ENCODE data around the gene C1orf216. TPM values are rescaled to one million over a fixed set of nuclear protein-coding genes. Genes with fewer than 3 reads are reported as not detected.

C1orf216 gene
- total RNA-seq, 2 experiments from 2014 or later: 2.9 to 3.8 TPM

- ATAC-seq (ENCODE audit: poor library complexity) (no peak), DNase-seq (no peak)
- H3K4me1 ChIP-seq (ENCODE audit: insufficient read depth, low read length): no peaks in the 10 kb centered on the region
- TF ChIP-seq CTCF (IDR thresholded peaks at IDR 0.05): no peak
- H3K27ac ChIP-seq (ENCODE audit: low read depth in 1 of 2, low read length in 2 of 2): no peak overlapping the region
- no peaks in the 10 kb centered on the region for H3K9me3 ChIP-seq (ENCODE audit: control insufficient read depth in 1 of 2, insufficient read depth in 1 of 2, low read length in 2 of 2)
- CTCF ChIA-PET: interaction anchor here (1.4 kb wide), 1 partner anchor 20 kb away, joined by 4 read pairs; no protein-coding TSS in a partner anchor
- no peaks in the 10 kb centered on the region for H3K4me1 Mint-ChIP-seq (ENCODE audit: low read depth)
- H3K27ac Mint-ChIP-seq: no peak overlapping the region
- no peak overlapping the region for H3K4me3 ChIP-seq (ENCODE audit: low read length)
- no peaks in the 10 kb centered on the region for H3K9me3 Mint-ChIP-seq
- H3K36me3 ChIP-seq (ENCODE audit: insufficient read depth, low read length): no peaks in the 10 kb centered on the region
- intact Hi-C loops (cut with DNase I, micrococcal nuclease): no loop called here
- H3K36me3 Mint-ChIP-seq (ENCODE audit: low read depth): no peaks in the 10 kb centered on the region
- no peaks in the 10 kb centered on the region for H3K27me3 ChIP-seq (ENCODE audit: control insufficient read depth in 1 of 2, insufficient read depth in 2 of 2, low read length in 2 of 2)
- H3K4me3 Mint-ChIP-seq: no peak overlapping the region
- POLR2A ChIA-PET: no interaction called here
- H3K27me3 Mint-ChIP-seq: no peaks in the 10 kb centered on the region
Measured at GRCh38 chr1:35748326-35748725, 29.6 kb upstream of the C1orf216 start.

GRCh38 chr1:35745124-35745730 is 26.5 kb upstream of the C1orf216 start:
- ChIA-PET CTCF (no interaction called here), POLR2A (no interaction called here)
- DNase-seq: no peak
- ATAC-seq (ENCODE audit: poor library complexity): no peak
- H3K36me3 ChIP-seq (ENCODE audit: insufficient read depth, low read length): no peaks in the 10 kb centered on the region
- TF ChIP-seq CTCF (IDR thresholded peaks at IDR 0.05): no peak
- intact Hi-C loops (cut with DNase I, micrococcal nuclease): no loop called here
- no peak overlapping the region for H3K27ac ChIP-seq (ENCODE audit: low read depth in 1 of 2, low read length in 2 of 2)
- H3K27me3 ChIP-seq (ENCODE audit: control insufficient read depth in 1 of 2, insufficient read depth in 2 of 2, low read length in 2 of 2): no peaks in the 10 kb centered on the region
- Mint-ChIP-seq H3K27me3 (no peaks in the 10 kb centered on the region), H3K4me3 (no peak overlapping the region), H3K36me3 (ENCODE audit: low read depth) (no peaks in the 10 kb centered on the region), H3K4me1 (ENCODE audit: low read depth) (no peaks in the 10 kb centered on the region), H3K27ac (no peak overlapping the region), H3K9me3 (no peaks in the 10 kb centered on the region)
- no peaks in the 10 kb centered on the region for H3K9me3 ChIP-seq (ENCODE audit: control insufficient read depth in 1 of 2, insufficient read depth in 1 of 2, low read length in 2 of 2)
- no peak overlapping the region for H3K4me3 ChIP-seq (ENCODE audit: low read length)
- no peaks in the 10 kb centered on the region for H3K4me1 ChIP-seq (ENCODE audit: insufficient read depth, low read length)

GRCh38 chr1:35737120-35737519 is 18.4 kb upstream of the C1orf216 start:
- Mint-ChIP-seq H3K36me3 (ENCODE audit: low read depth) (no peaks in the 10 kb centered on the region), H3K4me1 (ENCODE audit: low read depth) (no peaks in the 10 kb centered on the region), H3K27me3 (no peaks in the 10 kb centered on the region), H3K27ac (no peak overlapping the region), H3K4me3 (no peak overlapping the region), H3K9me3 (no peaks in the 10 kb centered on the region)
- Histone ChIP-seq H3K4me1 (ENCODE audit: insufficient read depth, low read length) (no peaks in the 10 kb centered on the region), H3K4me3 (ENCODE audit: low read length) (no peak overlapping the region), H3K36me3 (ENCODE audit: insufficient read depth, low read length) (no peaks in the 10 kb centered on the region), H3K27ac (ENCODE audit: low read depth in 1 of 2, low read length in 2 of 2) (no peak overlapping the region), H3K27me3 (ENCODE audit: control insufficient read depth in 1 of 2, insufficient read depth in 2 of 2, low read length in 2 of 2) (no peaks in the 10 kb centered on the region), H3K9me3 (ENCODE audit: control insufficient read depth in 1 of 2, insufficient read depth in 1 of 2, low read length in 2 of 2) (no peaks in the 10 kb centered on the region)
- CTCF ChIA-PET: interaction anchor here (1.1 to 1.7 kb wide), 3 partner anchors 10 to 168 kb away, joined by 3 to 8 read pairs (median 4); no protein-coding TSS in a partner anchor
- POLR2A ChIA-PET: no interaction called here
- intact Hi-C loops (cut with DNase I, micrococcal nuclease): no loop called here
- ATAC-seq (ENCODE audit: poor library complexity): no peak
- no peak for TF ChIP-seq CTCF (IDR thresholded peaks at IDR 0.05)
- DNase-seq: no peak

Measured in CD4-positive, alpha-beta T cell (primary cell).